Measurements from ENCODE around the gene UBXN1.

The UBXN1 gene

GRCh38 chr11:62678770-62679696, at the start of gene UBXN1:
Gene UBXN1, minus strand, starts transcription at chr11:62679073. Its CDS starts 150 bp downstream, at chr11:62678923.
- peak; percentile 77 for DNase-seq (ENCODE audit: low read depth in 2 of 2)

- peak; percentile 63 to 73 for DNase-seq (ENCODE audit: low read depth in 2 of 2)
These were observed 49.5 kb upstream of the UBXN1 start, which contains the start of gene TTC9C for GRCh38 chr11:62728171-62728988. Gene TTC9C, plus strand, starts transcription at chr11:62728486. Its CDS starts 363 bp downstream, at chr11:62728849.

GRCh38 chr11:62727872-62728170, 48.9 kb upstream of the UBXN1 start:
- peak; percentile 65 to 78 for DNase-seq (ENCODE audit: low read depth in 2 of 2)

GRCh38 chr11:62727165-62727871, 48.4 kb upstream of the UBXN1 start, which contains the start of gene HNRNPUL2:
Gene HNRNPUL2, minus strand, starts transcription at chr11:62727457. Its CDS starts 301 bp downstream, at chr11:62727156.
- peak; percentile 96 to 98 for DNase-seq (ENCODE audit: low read depth in 2 of 2)

- DNase-seq (ENCODE audit: low read depth in 2 of 2): no peak
These were observed 48.0 kb upstream of the UBXN1 start for GRCh38 chr11:62726915-62727164.

- DNase-seq (ENCODE audit: low read depth in 2 of 2): no peak
These were observed 47.5 kb upstream of the UBXN1 start for GRCh38 chr11:62726156-62726914.

GRCh38 chr11:62725646-62726045, 46.8 kb upstream of the UBXN1 start:
- DNase-seq (ENCODE audit: low read depth in 2 of 2): no peak

GRCh38 chr11:62724171-62724570, 45.3 kb upstream of the UBXN1 start:
- no peak for DNase-seq (ENCODE audit: low read depth in 2 of 2)

GRCh38 chr11:62721994-62722393, 43.1 kb upstream of the UBXN1 start:
- DNase-seq (ENCODE audit: low read depth in 2 of 2): no peak

- no peak for DNase-seq (ENCODE audit: low read depth in 2 of 2)
These were observed 40.6 kb upstream of the UBXN1 start for GRCh38 chr11:62719302-62719978.

GRCh38 chr11:62716816-62717215, 37.9 kb upstream of the UBXN1 start:
- no peak for DNase-seq (ENCODE audit: low read depth in 2 of 2)

- DNase-seq (ENCODE audit: low read depth in 2 of 2): no peak
These were observed 37.3 kb upstream of the UBXN1 start for GRCh38 chr11:62716206-62716605.

- no peak for DNase-seq (ENCODE audit: low read depth in 2 of 2)
These were observed 36.6 kb upstream of the UBXN1 start for GRCh38 chr11:62715150-62716130.

- no peak for DNase-seq (ENCODE audit: low read depth in 2 of 2)
These were observed 34.5 kb upstream of the UBXN1 start for GRCh38 chr11:62713343-62713742.

- no peak for DNase-seq (ENCODE audit: low read depth in 2 of 2)
These were observed 34.0 kb upstream of the UBXN1 start for GRCh38 chr11:62712861-62713260.

- DNase-seq (ENCODE audit: low read depth in 2 of 2): no peak
These were observed 33.5 kb upstream of the UBXN1 start for GRCh38 chr11:62712276-62712812.

GRCh38 chr11:62710001-62710345, 31.1 kb upstream of the UBXN1 start:
- no peak for DNase-seq (ENCODE audit: low read depth in 2 of 2)

- DNase-seq (ENCODE audit: low read depth in 2 of 2): peak; percentile 92 to 96
These were observed 30.6 kb upstream of the UBXN1 start for GRCh38 chr11:62709247-62710000.

GRCh38 chr11:62708793-62709192, 29.9 kb upstream of the UBXN1 start:
- DNase-seq (ENCODE audit: low read depth in 2 of 2): no peak

Data from activated CD8-positive, alpha-beta memory T cell treated with anti-CD3 and anti-CD28 coated beads for 4 hours (primary cell).